Loucy (cell line): ENCODE results near the gene MMUT.

ENCODE experiments used
- H2AFZ ChIP-seq: fragments of 200-600 bp; sonication (generic); 2 replicates; pipeline ENCODE4 v1.6.0; 2016; ENCODE audit warnings: antibody characterized with exemption, mild to moderate bottlenecking, low read length, moderate library complexity
- H3F3A ChIP-seq: fragments of 200-600 bp; 2 replicates; pipeline ENCODE4 v1.6.0; 2016; ENCODE audit warnings: antibody characterized with exemption, low read depth, mild to moderate bottlenecking
- H3K27me3 ChIP-seq: fragments of 200-600 bp; sonication (generic); 2 replicates; pipeline ENCODE4 v1.6.1; 2014; ENCODE audit warnings: low read length, mild to moderate bottlenecking; ENCODE audit not compliant: insufficient read depth, poor library complexity, severe bottlenecking
- H3K36me3 ChIP-seq: fragments of 200-600 bp; sonication (generic); 2 replicates; pipeline ENCODE4 v1.6.1; 2016; ENCODE audit warnings: low read length; ENCODE audit not compliant: insufficient read depth
- H3K4me1 ChIP-seq: fragments of 200-600 bp; sonication (generic); 2 replicates; pipeline ENCODE4 v1.5.1; 2014; ENCODE audit warnings: low read length, mild to moderate bottlenecking; ENCODE audit not compliant: insufficient read depth, poor library complexity, severe bottlenecking
- H3K4me2 ChIP-seq: fragments of 200-600 bp; sonication (generic); 2 replicates; pipeline ENCODE4 v1.6.0; 2014; ENCODE audit warnings: antibody characterized with exemption, low read length, low read depth, mild to moderate bottlenecking; ENCODE audit not compliant: poor library complexity, severe bottlenecking
- H3K4me3 ChIP-seq: fragments of 200-600 bp; sonication (generic); 2 replicates; pipeline ENCODE4 v1.5.1; 2014; ENCODE audit warnings: low read length, mild to moderate bottlenecking, mixed read lengths; ENCODE audit not compliant: poor library complexity, severe bottlenecking
- H3K79me2 ChIP-seq: fragments of 200-600 bp; sonication (generic); 2 replicates; pipeline ENCODE4 v1.6.1; 2014; ENCODE audit warnings: low read length; ENCODE audit not compliant: insufficient read depth
- H3K9ac ChIP-seq: fragments of 200-600 bp; sonication (generic); 2 replicates; pipeline ENCODE4 v1.6.0; 2014; ENCODE audit warnings: mild to moderate bottlenecking, low read depth, low read length, moderate library complexity; ENCODE audit not compliant: poor library complexity, severe bottlenecking
- H3K9me2 ChIP-seq: fragments of 200-600 bp; sonication (generic); replicated peaks from 2 replicates; pipeline ENCODE4 v1.6.1; 2016; ENCODE audit warnings: low read depth, low read length, mixed read lengths
- H3K9me3 ChIP-seq: fragments of 200-600 bp; sonication (generic); 2 replicates; pipeline ENCODE4 v1.6.1; 2014; ENCODE audit warnings: mild to moderate bottlenecking, antibody characterized with exemption, low read length, low read depth; ENCODE audit not compliant: insufficient read depth
- H4K20me1 ChIP-seq: fragments of 200-600 bp; sonication (generic); 2 replicates; pipeline ENCODE4 v1.6.0; 2014; ENCODE audit warnings: antibody characterized with exemption, low read length, mild to moderate bottlenecking; ENCODE audit not compliant: insufficient read depth, poor library complexity, severe bottlenecking
- CTCF ChIP-seq: fragments of 200-600 bp; sonication (generic); conservative IDR thresholded peaks from 2 replicates; pipeline ENCODE4 v1.5.1; 2014; ENCODE audit warnings: mild to moderate bottlenecking, antibody characterized with exemption, low read length
- EZH2phosphoT487 ChIP-seq: fragments of 200-600 bp; IDR thresholded peaks from 2 replicates; pipeline ENCODE4 v1.6.1; 2018; ENCODE audit warnings: antibody characterized with exemption, mild to moderate bottlenecking, moderate library complexity, borderline replicate concordance

Gene MMUT

GRCh38 chr6:49463612-49463967 lies 537 bp upstream of the MMUT start:
- Histone ChIP-seq H3K79me2 (peaks cover 74% of the 10 kb centered on the region), H3K4me2 (peak overlapping the region; percentile 91), H3K36me3 (no peaks in the 10 kb centered on the region), H3K4me1 (peaks cover 57% of the 10 kb centered on the region), H3K27me3 (no peaks in the 10 kb centered on the region), H3K9me2 (no peaks in the 10 kb centered on the region), H3K9ac (peak overlapping the region; percentile 91), H2AFZ (peak overlapping the region; percentile 90), H4K20me1 (peaks cover 15% of the 10 kb centered on the region), H3K4me3 (peak overlapping the region; percentile 90), H3K9me3 (no peaks in the 10 kb centered on the region), H3F3A (no peaks in the 10 kb centered on the region)
- TF ChIP-seq CTCF, result no peak

- no peaks in the 10 kb centered on the region for H3F3A ChIP-seq
- peak overlapping the region; percentile 90 for H3K4me3 ChIP-seq
- peak overlapping the region; percentile 91 for H3K9ac ChIP-seq
- peak overlapping the region; percentile 77 for H2AFZ ChIP-seq
- peaks cover 14% of the 10 kb centered on the region for H4K20me1 ChIP-seq
- peaks cover 52% of the 10 kb centered on the region for H3K4me1 ChIP-seq
- no peaks in the 10 kb centered on the region for H3K9me2 ChIP-seq
- H3K36me3 ChIP-seq, result no peaks in the 10 kb centered on the region
- TF ChIP-seq CTCF, result no peak
- no peaks in the 10 kb centered on the region for H3K27me3 ChIP-seq
- H3K79me2 ChIP-seq, result peaks cover 64% of the 10 kb centered on the region
- no peaks in the 10 kb centered on the region for H3K9me3 ChIP-seq
- peak overlapping the region; percentile 81 for H3K4me2 ChIP-seq
These were observed 490 bp downstream of the MMUT start for GRCh38 chr6:49462599-49462926.

- TF ChIP-seq CTCF (no peak), EZH2phosphoT487 (no peak)
- peak overlapping the region; percentile 91 for H3K9ac ChIP-seq
These were observed 982 bp downstream of the MMUT start for GRCh38 chr6:49462071-49462470.

More at GRCh38 chr6:49462071-49462470, 982 bp downstream of the MMUT start:
- no peak overlapping the region for H2AFZ ChIP-seq
- peak overlapping the region; percentile 81 for H3K4me2 ChIP-seq
- H3K27me3 ChIP-seq, result no peaks in the 10 kb centered on the region
- H3K4me3 ChIP-seq, result peak overlapping the region; percentile 90
- H3K9me3 ChIP-seq, result no peaks in the 10 kb centered on the region
- H3K9me2 ChIP-seq, result no peaks in the 10 kb centered on the region
- H3K79me2 ChIP-seq, result peaks cover 60% of the 10 kb centered on the region
- H3F3A ChIP-seq, result no peaks in the 10 kb centered on the region
- no peaks in the 10 kb centered on the region for H3K36me3 ChIP-seq
- H4K20me1 ChIP-seq, result peaks cover 13% of the 10 kb centered on the region
- peaks cover 50% of the 10 kb centered on the region for H3K4me1 ChIP-seq
